ENCODE data around the gene ANKRD35.

Gene ANKRD35

DNA sequence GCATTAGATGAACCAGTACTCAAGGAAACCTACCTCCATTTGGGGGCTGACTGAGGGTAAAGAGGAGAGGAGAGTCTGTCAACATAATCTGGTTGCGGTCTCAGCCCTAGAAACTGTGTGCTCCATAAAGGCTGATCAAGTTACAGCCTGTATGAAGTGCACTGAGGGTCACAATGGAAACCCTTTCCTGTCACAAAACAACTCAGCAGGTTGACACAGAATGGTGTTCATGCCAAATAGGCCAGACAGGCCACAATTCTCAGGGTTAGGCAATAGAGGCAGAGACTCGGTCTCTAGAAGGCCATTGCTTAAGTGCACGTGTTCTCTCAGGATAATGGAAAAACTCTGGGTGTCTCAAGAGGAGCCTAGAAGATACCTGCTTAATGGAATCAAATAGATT, 4.1 kb upstream of the ANKRD35 start:
- DNase-seq (ENCODE audit: low read depth) = no peak
- TF ChIP-seq, protein P1, sequence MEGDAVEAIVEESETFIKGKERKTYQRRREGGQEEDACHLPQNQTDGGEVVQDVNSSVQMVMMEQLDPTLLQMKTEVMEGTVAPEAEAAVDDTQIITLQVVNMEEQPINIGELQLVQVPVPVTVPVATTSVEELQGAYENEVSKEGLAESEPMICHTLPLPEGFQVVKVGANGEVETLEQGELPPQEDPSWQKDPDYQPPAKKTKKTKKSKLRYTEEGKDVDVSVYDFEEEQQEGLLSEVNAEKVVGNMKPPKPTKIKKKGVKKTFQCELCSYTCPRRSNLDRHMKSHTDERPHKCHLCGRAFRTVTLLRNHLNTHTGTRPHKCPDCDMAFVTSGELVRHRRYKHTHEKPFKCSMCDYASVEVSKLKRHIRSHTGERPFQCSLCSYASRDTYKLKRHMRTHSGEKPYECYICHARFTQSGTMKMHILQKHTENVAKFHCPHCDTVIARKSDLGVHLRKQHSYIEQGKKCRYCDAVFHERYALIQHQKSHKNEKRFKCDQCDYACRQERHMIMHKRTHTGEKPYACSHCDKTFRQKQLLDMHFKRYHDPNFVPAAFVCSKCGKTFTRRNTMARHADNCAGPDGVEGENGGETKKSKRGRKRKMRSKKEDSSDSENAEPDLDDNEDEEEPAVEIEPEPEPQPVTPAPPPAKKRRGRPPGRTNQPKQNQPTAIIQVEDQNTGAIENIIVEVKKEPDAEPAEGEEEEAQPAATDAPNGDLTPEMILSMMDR (IDR thresholded peaks at IDR 0.05; ENCODE audit: low read depth, low read length) = no peak
- TF ChIP-seq, protein P2, sequence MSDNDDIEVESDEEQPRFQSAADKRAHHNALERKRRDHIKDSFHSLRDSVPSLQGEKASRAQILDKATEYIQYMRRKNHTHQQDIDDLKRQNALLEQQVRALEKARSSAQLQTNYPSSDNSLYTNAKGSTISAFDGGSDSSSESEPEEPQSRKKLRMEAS (IDR thresholded peaks at IDR 0.05; ENCODE audit: low read depth, low read length) = no peak
- no peak for TF ChIP-seq POLR2A (IDR thresholded peaks at IDR 0.05; ENCODE audit: extremely low read depth, insufficient read length)
- no peak for TF ChIP-seq MYC (IDR thresholded peaks at IDR 0.05; ENCODE audit: low read depth, low read length)
- no peak overlapping the region for H3K4me3 ChIP-seq (ENCODE audit: low read depth, low read length)

- DNase-seq (ENCODE audit: low read depth) = no peak
- TF ChIP-seq, protein P1 (IDR thresholded peaks at IDR 0.05; ENCODE audit: low read depth, low read length) = no peak
- TF ChIP-seq MYC (IDR thresholded peaks at IDR 0.05; ENCODE audit: low read depth, low read length) (no peak), POLR2A (IDR thresholded peaks at IDR 0.05; ENCODE audit: extremely low read depth, insufficient read length) (no peak)
- TF ChIP-seq, protein P2 (IDR thresholded peaks at IDR 0.05; ENCODE audit: low read depth, low read length) = no peak
- no peak overlapping the region for H3K4me3 ChIP-seq (ENCODE audit: low read depth, low read length)
Observed at GRCh38 chr1:145887631-145888030, 2.0 kb upstream of the ANKRD35 start.

GRCh38 chr1:145886816-145887215, 1.1 kb upstream of the ANKRD35 start:
- no peak for DNase-seq (ENCODE audit: low read depth)
- TF ChIP-seq POLR2A (IDR thresholded peaks at IDR 0.05; ENCODE audit: extremely low read depth, insufficient read length) (no peak), MYC (IDR thresholded peaks at IDR 0.05; ENCODE audit: low read depth, low read length) (no peak)
- TF ChIP-seq, protein P2 (IDR thresholded peaks at IDR 0.05; ENCODE audit: low read depth, low read length) = no peak
- TF ChIP-seq, protein P1 (IDR thresholded peaks at IDR 0.05; ENCODE audit: low read depth, low read length) = no peak
- H3K4me3 ChIP-seq (ENCODE audit: low read depth, low read length) = no peak overlapping the region

DNA sequence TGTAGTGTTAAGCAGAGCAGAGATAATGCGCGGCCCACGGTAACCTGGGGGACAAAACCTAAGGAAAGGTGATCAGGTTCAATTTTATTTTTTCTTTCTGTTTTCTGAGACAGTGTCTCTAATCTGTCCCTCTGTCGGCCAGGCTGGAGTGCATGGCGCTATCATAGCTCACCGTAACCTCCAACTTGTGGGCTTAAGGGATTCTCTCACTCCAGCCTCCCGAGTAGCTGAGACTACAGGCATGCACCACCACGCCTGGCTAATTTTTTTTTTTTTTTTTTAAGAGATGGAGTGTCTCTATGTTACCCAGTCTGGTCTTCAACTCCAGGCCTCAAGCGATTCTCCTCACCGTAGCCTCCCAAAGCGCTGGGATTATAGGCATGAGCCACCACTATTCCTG, 724 bp upstream of the ANKRD35 start:
- H3K4me3 ChIP-seq (ENCODE audit: low read depth, low read length) = no peak overlapping the region
- TF ChIP-seq, protein P2 (IDR thresholded peaks at IDR 0.05; ENCODE audit: low read depth, low read length) = no peak
- TF ChIP-seq, protein P1 (IDR thresholded peaks at IDR 0.05; ENCODE audit: low read depth, low read length) = no peak
- TF ChIP-seq MYC (IDR thresholded peaks at IDR 0.05; ENCODE audit: low read depth, low read length) = no peak
- no peak for TF ChIP-seq POLR2A (IDR thresholded peaks at IDR 0.05; ENCODE audit: extremely low read depth, insufficient read length)
- DNase-seq (ENCODE audit: low read depth) = no peak

DNA sequence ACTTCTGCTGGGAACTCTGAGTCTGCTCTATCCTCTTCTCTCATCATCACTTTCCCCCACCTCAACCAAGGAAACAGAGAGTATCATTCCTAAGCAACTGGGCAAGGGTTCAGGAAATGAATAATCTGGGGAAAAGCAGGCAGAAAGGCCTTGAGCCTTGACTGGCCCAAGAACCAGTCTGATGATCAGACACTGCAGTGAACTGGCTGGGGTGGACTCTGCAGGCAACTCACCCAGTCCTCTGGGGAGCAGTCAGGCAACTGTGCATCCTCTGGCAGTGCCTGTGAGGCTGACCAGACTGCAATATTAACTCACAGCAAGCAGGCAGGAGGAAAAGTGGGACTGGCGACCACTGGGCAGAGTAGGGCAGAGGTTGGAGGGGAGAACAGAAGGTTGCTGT, 991 bp downstream of the ANKRD35 start:
- H3K4me3 ChIP-seq (ENCODE audit: low read depth, low read length) = no peak overlapping the region
- no peak for DNase-seq (ENCODE audit: low read depth)
- TF ChIP-seq, protein P2 (IDR thresholded peaks at IDR 0.05; ENCODE audit: low read depth, low read length) = no peak
- TF ChIP-seq, protein P1 (IDR thresholded peaks at IDR 0.05; ENCODE audit: low read depth, low read length) = no peak
- TF ChIP-seq POLR2A (IDR thresholded peaks at IDR 0.05; ENCODE audit: extremely low read depth, insufficient read length) (no peak), MYC (IDR thresholded peaks at IDR 0.05; ENCODE audit: low read depth, low read length) (no peak)

DNA sequence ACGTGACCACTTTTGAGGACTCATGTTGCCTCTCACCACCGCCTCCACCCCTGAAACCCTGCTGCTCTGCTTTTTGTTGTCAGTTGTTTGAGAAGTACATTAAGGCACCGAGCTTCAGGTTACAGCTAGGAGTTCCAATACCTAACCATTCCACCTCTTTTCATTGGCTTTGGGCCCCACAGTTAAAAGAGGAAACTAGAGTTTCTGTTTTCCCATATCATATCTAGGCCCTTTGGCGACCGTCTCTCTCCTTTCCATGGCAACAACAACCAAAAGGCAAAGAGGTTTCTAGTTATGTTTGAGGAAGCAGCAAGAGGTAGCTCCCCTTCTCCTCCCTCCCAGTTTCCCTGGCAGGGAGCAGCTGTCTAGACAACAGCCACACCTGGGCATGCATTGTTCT, 5.9 kb downstream of the ANKRD35 start:
- TF ChIP-seq POLR2A (IDR thresholded peaks at IDR 0.05; ENCODE audit: extremely low read depth, insufficient read length) (no peak), MYC (IDR thresholded peaks at IDR 0.05; ENCODE audit: low read depth, low read length) (no peak)
- TF ChIP-seq, protein P1 (IDR thresholded peaks at IDR 0.05; ENCODE audit: low read depth, low read length) = no peak
- TF ChIP-seq, protein P2 (IDR thresholded peaks at IDR 0.05; ENCODE audit: low read depth, low read length) = no peak
- DNase-seq (ENCODE audit: low read depth) = no peak
- H3K4me3 ChIP-seq (ENCODE audit: low read depth, low read length) = no peak overlapping the region

All from NB4 (cell line).